ENCODE measurements around the gene ME3.

Gene ME3

DNA sequence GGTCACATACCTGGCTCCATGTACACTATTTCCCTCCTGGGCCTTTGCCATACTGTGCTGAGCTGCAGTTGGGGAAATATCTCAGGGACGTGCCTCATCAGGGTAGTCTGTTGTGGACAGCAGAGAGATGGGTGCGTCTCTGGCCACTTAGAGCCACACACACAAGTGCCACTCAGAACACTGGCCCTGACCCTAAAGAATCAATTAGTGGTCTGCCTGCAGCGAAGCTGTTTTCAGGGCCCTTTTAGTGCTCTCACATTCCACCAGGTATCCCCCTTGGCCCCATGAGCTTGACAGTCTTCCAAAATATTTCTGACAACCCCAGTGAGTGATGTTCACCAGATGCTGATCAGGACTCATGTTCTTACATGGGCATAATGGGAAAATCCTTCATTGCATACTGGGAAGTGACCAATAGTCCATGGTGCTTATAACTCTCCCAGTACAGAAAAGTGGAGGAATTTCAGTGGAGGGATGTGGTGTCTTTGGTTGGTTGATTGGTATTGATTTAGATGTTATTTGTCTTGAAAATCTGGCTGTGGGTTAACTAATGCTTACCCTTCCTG lies 66.1 kb downstream of the ME3 start:
- no peak for DNase-seq
- Histone ChIP-seq H3K4me3 (ENCODE audit: low read length) (no peak overlapping the region), H3K4me2 (ENCODE audit: low read depth, low read length) (no peak overlapping the region), H3K79me2 (ENCODE audit: low read length) (no peaks in the 10 kb centered on the region), H4K20me1 (ENCODE audit: insufficient read depth, low read length) (no peaks in the 10 kb centered on the region), H2AFZ (ENCODE audit: low read length) (no peak overlapping the region), H3K36me3 (replicated peaks; ENCODE audit: insufficient read depth, low read length) (no peaks in the 10 kb centered on the region), H3K9me3 (replicated peaks; ENCODE audit: insufficient read depth, low read length) (no peaks in the 10 kb centered on the region), H3K9ac (ENCODE audit: low read length) (no peak overlapping the region), H3F3A (ENCODE audit: insufficient read depth, low read length) (no peaks in the 10 kb centered on the region), H3K27me3 (replicated peaks; ENCODE audit: insufficient read depth, low read length) (no peaks in the 10 kb centered on the region), H3K27ac (ENCODE audit: low read length) (no peak overlapping the region), H3K4me1 (ENCODE audit: low read length) (no peaks in the 10 kb centered on the region), H3K9me2 (replicated peaks; ENCODE audit: insufficient read depth, low read length) (no peaks in the 10 kb centered on the region)
- TF ChIP-seq, protein P1, sequence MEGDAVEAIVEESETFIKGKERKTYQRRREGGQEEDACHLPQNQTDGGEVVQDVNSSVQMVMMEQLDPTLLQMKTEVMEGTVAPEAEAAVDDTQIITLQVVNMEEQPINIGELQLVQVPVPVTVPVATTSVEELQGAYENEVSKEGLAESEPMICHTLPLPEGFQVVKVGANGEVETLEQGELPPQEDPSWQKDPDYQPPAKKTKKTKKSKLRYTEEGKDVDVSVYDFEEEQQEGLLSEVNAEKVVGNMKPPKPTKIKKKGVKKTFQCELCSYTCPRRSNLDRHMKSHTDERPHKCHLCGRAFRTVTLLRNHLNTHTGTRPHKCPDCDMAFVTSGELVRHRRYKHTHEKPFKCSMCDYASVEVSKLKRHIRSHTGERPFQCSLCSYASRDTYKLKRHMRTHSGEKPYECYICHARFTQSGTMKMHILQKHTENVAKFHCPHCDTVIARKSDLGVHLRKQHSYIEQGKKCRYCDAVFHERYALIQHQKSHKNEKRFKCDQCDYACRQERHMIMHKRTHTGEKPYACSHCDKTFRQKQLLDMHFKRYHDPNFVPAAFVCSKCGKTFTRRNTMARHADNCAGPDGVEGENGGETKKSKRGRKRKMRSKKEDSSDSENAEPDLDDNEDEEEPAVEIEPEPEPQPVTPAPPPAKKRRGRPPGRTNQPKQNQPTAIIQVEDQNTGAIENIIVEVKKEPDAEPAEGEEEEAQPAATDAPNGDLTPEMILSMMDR (IDR thresholded peaks at IDR 0.05; ENCODE audit: low read length): no peak
- TF ChIP-seq EZH2phosphoT487 (IDR thresholded peaks at IDR 0.05; ENCODE audit: low read length) (no peak), EZH2 (optimal IDR thresholded peaks at IDR 0.05; ENCODE audit: low read depth, low read length) (no peak)

DNA sequence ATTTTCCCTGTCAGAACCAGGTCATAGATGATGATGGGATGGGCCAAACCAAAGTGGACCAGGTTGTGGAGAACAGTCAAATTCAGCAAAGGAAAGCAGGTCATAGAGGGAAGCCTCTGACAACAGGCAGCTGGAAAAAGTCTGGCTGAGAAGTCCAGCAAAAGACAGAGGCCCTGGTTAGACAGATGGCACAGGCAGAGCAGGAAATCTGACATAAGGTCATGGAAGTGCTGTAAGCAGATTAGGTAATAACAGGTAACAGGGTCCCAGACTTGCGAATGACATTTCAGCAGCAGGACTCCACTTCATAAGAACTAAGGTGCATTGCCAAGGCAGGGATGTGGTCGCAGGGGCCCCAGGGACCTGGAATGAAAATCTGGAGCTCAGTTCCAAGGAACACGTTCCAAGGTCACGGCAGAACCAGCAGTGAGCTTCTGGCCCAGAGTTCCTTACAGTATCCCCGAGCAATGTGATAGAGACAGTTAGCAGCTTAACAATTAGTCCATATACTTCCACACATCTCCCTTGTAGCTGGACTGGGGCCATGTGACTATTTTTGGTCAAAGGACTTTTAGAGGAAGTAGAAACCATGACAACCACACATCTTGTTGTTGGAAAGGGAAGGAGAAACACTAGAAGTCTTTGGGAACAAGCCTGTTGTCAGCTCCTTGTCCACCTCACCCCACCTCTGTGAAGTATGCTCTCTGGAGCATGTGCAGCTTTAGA lies 75.4 kb downstream of the ME3 start:
- peaks cover 18% of the 10 kb centered on the region for H3K4me1 ChIP-seq (ENCODE audit: low read length)
- no peaks in the 10 kb centered on the region for H3K79me2 ChIP-seq (ENCODE audit: low read length)
- no peaks in the 10 kb centered on the region for H3K27me3 ChIP-seq (replicated peaks; ENCODE audit: insufficient read depth, low read length)
- no peak for DNase-seq
- no peaks in the 10 kb centered on the region for H4K20me1 ChIP-seq (ENCODE audit: insufficient read depth, low read length)
- H3K27ac ChIP-seq (ENCODE audit: low read length): no peak overlapping the region
- H3K9ac ChIP-seq (ENCODE audit: low read length): no peak overlapping the region
- TF ChIP-seq EZH2phosphoT487 (IDR thresholded peaks at IDR 0.05; ENCODE audit: low read length): no peak
- H2AFZ ChIP-seq (ENCODE audit: low read length): no peak overlapping the region
- H3K36me3 ChIP-seq (replicated peaks; ENCODE audit: insufficient read depth, low read length): no peaks in the 10 kb centered on the region
- H3K4me2 ChIP-seq (ENCODE audit: low read depth, low read length): no peak overlapping the region
- H3F3A ChIP-seq (ENCODE audit: insufficient read depth, low read length): peaks cover 9% of the 10 kb centered on the region; the same call in 1 of the 2 replicates
- no peaks in the 10 kb centered on the region for H3K9me2 ChIP-seq (replicated peaks; ENCODE audit: insufficient read depth, low read length)
- H3K4me3 ChIP-seq (ENCODE audit: low read length): no peak overlapping the region
- no peaks in the 10 kb centered on the region for H3K9me3 ChIP-seq (replicated peaks; ENCODE audit: insufficient read depth, low read length)

DNA sequence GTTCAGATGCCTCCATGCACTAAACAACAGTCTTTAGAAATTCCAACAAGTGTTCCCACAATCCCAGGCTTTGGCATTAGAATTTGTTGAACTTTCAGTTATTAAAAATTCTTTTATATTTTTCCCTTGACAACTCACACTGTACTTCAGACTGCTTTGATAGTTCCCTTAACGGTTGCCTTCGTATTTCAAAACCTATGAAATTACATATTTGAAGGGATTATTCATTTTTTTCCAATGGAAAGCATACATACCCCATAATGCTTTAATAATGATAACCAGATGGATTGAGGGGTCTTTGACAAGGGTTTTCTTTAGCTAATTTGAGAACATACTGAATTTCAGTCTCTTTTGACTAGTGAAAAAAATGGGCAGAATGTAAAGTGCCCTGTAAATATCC lies 76.5 kb downstream of the ME3 start:
- H3F3A ChIP-seq (ENCODE audit: insufficient read depth, low read length): peaks cover 9% of the 10 kb centered on the region; the same call in 1 of the 2 replicates
- no peaks in the 10 kb centered on the region for H3K9me3 ChIP-seq (replicated peaks; ENCODE audit: insufficient read depth, low read length)
- no peak overlapping the region for H3K9ac ChIP-seq (ENCODE audit: low read length)
- peaks cover 18% of the 10 kb centered on the region for H3K4me1 ChIP-seq (ENCODE audit: low read length)
- no peak overlapping the region for H2AFZ ChIP-seq (ENCODE audit: low read length)
- no peaks in the 10 kb centered on the region for H3K79me2 ChIP-seq (ENCODE audit: low read length)
- H3K36me3 ChIP-seq (replicated peaks; ENCODE audit: insufficient read depth, low read length): no peaks in the 10 kb centered on the region
- H3K9me2 ChIP-seq (replicated peaks; ENCODE audit: insufficient read depth, low read length): no peaks in the 10 kb centered on the region
- DNase-seq: no peak
- H3K27ac ChIP-seq (ENCODE audit: low read length): no peak overlapping the region
- H3K4me2 ChIP-seq (ENCODE audit: low read depth, low read length): no peak overlapping the region
- TF ChIP-seq, protein P1 (IDR thresholded peaks at IDR 0.05; ENCODE audit: low read length): no peak
- no peak for TF ChIP-seq EZH2phosphoT487 (IDR thresholded peaks at IDR 0.05; ENCODE audit: low read length)
- no peak for TF ChIP-seq EZH2 (optimal IDR thresholded peaks at IDR 0.05; ENCODE audit: low read depth, low read length)
- no peak overlapping the region for H3K4me3 ChIP-seq (ENCODE audit: low read length)
- no peaks in the 10 kb centered on the region for H3K27me3 ChIP-seq (replicated peaks; ENCODE audit: insufficient read depth, low read length)
- no peaks in the 10 kb centered on the region for H4K20me1 ChIP-seq (ENCODE audit: insufficient read depth, low read length)

DNA sequence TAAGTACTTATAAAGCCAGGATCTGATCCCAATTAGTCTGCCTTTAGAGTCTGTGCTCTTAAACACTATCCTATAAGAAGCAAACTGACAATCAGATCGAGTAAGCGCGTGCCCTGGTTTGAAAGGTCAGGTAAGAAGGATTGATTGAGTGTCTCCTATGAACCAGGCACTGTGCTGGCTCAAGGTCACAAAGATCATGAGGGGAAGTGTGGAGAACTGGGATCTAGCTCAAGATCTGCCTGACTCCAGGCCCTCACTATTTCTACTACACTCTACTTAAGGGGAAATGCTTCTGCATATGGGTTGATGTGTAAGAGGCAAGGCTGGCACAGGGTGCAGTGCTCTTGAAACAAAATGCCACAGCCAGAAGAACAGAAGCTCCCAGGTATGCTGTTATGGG lies 77.0 kb downstream of the ME3 start:
- Histone ChIP-seq H3K27ac (ENCODE audit: low read length) (no peak overlapping the region), H3F3A (ENCODE audit: insufficient read depth, low read length) (peaks cover 9% of the 10 kb centered on the region; the same call in 1 of the 2 replicates), H3K36me3 (replicated peaks; ENCODE audit: insufficient read depth, low read length) (no peaks in the 10 kb centered on the region), H3K79me2 (ENCODE audit: low read length) (no peaks in the 10 kb centered on the region), H3K9me3 (replicated peaks; ENCODE audit: insufficient read depth, low read length) (no peaks in the 10 kb centered on the region), H3K9ac (ENCODE audit: low read length) (no peak overlapping the region), H3K4me2 (ENCODE audit: low read depth, low read length) (no peak overlapping the region), H3K27me3 (replicated peaks; ENCODE audit: insufficient read depth, low read length) (no peaks in the 10 kb centered on the region), H3K4me3 (ENCODE audit: low read length) (no peak overlapping the region), H4K20me1 (ENCODE audit: insufficient read depth, low read length) (no peaks in the 10 kb centered on the region), H2AFZ (ENCODE audit: low read length) (no peak overlapping the region), H3K9me2 (replicated peaks; ENCODE audit: insufficient read depth, low read length) (no peaks in the 10 kb centered on the region), H3K4me1 (ENCODE audit: low read length) (peaks cover 18% of the 10 kb centered on the region)
- TF ChIP-seq EZH2phosphoT487 (IDR thresholded peaks at IDR 0.05; ENCODE audit: low read length): no peak
- TF ChIP-seq, protein P1 (IDR thresholded peaks at IDR 0.05; ENCODE audit: low read length): no peak
- DNase-seq: no peak

Data from MM.1S (cell line).